GM10266 (cell line): ENCODE results near the gene CAMK1D.

Experiments
- DNase-seq: peaks from one replicate; pipeline ENCODE4 v3.0.0; 2012; ENCODE audit errors: extremely low spot score
- CTCF ChIP-seq: IDR thresholded peaks from 2 replicates; pipeline ENCODE4 v1.5.1; 2012; ENCODE audit warnings: mild to moderate bottlenecking, low read depth; ENCODE audit not compliant: control insufficient read depth, insufficient read depth; ENCODE audit errors: missing control alignments

CAMK1D gene

GRCh38 chr10:12749760-12750478 is 400.6 kb downstream of the CAMK1D start:
- no peak for TF ChIP-seq CTCF
- no peak for DNase-seq

GRCh38 chr10:12750526-12751201 is 401.3 kb downstream of the CAMK1D start:
- DNase-seq: no peak
- no peak for TF ChIP-seq CTCF

- DNase-seq: no peak
- TF ChIP-seq CTCF: no peak
Measured at GRCh38 chr10:12755075-12755474, 405.7 kb downstream of the CAMK1D start.

GRCh38 chr10:12757351-12757750 is 408.0 kb downstream of the CAMK1D start:
- no peak for TF ChIP-seq CTCF
- DNase-seq: no peak

- no peak for TF ChIP-seq CTCF
- DNase-seq: no peak
Measured at GRCh38 chr10:12758271-12758670, 408.9 kb downstream of the CAMK1D start.

GRCh38 chr10:12766223-12766622 is 416.9 kb downstream of the CAMK1D start:
- TF ChIP-seq CTCF: no peak
- DNase-seq: no peak
